Measurements from ENCODE around the gene TLX2.
A peak's percentile ranks its signal among the peaks of the same experiment; 100 is the strongest.
"Not testable (repeated sequence)": the region's sequence is repeated elsewhere in the genome, so short reads cannot be mapped to it uniquely, and the experiment has no call there.

TLX2 gene

DNA sequence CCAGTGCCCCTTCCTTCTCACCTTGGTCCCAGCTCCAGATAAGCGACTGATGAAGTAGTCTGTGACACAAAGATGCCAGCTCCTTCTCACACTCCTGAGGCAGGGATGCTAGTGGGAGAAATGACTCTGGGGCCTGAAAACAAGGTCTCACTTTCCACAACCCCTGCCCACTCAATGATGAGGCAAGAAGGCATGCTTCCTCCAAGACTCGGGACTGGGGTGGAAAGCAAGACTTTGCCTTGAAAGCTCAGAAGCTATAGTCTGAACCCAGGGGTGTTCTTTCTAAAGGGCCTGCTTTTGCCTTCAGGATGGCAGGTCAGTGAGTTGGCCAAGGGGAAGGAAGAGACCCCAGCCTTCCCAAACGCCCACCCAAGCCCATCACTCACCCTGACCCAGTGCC lies 32.8 kb upstream of the TLX2 start:
- TF ChIP-seq, protein P1, sequence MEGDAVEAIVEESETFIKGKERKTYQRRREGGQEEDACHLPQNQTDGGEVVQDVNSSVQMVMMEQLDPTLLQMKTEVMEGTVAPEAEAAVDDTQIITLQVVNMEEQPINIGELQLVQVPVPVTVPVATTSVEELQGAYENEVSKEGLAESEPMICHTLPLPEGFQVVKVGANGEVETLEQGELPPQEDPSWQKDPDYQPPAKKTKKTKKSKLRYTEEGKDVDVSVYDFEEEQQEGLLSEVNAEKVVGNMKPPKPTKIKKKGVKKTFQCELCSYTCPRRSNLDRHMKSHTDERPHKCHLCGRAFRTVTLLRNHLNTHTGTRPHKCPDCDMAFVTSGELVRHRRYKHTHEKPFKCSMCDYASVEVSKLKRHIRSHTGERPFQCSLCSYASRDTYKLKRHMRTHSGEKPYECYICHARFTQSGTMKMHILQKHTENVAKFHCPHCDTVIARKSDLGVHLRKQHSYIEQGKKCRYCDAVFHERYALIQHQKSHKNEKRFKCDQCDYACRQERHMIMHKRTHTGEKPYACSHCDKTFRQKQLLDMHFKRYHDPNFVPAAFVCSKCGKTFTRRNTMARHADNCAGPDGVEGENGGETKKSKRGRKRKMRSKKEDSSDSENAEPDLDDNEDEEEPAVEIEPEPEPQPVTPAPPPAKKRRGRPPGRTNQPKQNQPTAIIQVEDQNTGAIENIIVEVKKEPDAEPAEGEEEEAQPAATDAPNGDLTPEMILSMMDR (IDR thresholded peaks at IDR 0.05): no peak
- H3K27ac ChIP-seq: no peak overlapping the region

DNA sequence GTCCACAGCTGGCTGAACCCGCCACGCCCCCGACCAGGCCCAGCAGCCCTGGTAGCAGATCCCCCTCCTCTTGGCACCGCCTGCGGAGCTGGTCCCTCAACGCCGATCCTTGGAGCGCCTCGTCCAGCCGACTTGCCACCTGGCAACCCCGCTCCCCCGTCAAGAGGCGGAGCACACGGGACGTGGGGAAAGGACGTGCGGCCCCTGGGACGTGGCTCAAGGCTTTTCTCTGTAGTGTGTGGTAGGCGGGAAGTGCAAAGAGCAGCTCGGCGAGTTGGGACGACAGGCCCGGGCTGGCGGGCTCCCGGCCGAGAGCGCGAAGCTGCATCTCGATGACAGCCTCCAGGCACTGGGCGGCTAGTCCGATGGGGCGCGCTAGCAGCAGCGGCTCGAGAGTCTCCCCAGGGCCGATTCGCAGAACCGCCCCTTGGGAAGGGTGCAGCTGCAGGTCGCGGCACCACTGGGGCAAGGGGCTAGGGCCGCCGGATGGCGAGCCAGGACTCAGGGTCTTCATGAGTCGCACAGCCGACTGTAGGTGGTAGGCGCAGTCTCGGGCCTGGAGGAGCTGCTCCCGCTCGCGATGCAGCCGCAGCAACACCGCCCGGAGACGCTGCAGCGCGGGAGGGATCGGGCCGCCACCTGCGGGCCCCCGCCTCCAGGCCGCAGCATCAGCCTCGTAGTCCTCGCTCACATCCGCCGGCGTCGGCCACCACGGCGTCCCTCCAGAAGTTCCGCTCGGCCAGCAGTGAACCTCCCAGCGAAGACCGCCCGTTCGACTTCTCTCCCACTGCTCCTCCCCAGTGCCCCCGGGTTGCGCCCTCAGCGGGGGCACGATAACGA lies 32.1 kb upstream of the TLX2 start:
- Histone ChIP-seq H3K27ac (peak overlapping the region; percentile 86 to 96), H3K4me3 (peak overlapping the region; percentile 80)
- TF ChIP-seq, protein P1 (IDR thresholded peaks at IDR 0.05): no peak
- DNase-seq (ENCODE audit: low spot score): no peak

More for the DNA sequence above, 32.8 kb upstream of the TLX2 start:
- DNase-seq (ENCODE audit: low spot score): no peak
- H3K4me3 ChIP-seq: peak overlapping the region; percentile 80

DNA sequence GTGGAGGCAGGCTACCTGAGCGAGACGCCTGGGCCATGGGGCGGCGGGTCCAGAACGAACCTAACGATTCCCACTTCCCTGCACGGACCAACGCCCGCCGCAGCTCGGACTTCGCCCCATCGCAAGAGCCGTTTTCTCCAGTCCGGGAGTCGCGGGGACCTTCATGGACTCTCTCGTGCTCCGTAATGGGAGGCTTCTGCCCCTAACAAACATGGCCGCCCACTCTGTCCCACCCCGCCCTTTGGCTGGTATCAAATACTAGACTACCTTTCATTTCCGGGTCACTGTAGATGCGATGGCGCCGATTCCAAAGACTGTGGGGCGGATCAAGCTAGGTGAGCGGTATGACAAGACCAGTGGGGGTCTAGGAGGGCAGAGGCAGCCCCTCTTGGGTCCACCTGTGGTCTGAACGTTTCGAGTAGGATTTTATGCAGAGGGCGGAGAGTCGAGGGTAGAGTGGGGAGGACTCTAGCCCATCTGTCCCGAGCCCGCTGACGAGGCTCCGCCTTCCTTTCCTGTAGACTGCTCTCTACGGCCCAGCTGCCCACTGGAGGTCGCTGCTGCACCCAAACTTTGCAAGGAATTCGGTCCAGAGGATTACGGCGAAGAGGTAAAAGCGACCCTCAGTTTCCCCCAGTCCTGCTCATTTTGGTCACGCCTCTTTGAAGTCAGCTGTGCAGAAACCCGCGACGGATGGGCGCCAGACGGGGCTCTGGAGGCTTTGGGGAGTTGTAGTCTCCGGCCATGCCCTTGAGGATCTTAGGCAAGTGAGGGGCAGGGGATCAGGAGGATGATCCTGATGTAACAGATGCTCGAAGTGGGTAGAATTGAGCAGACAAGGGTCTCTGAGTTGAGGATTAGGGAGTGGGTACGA lies 31.2 kb upstream of the TLX2 start, which contains the start of the genes CCDC142 and TTC31:
Gene CCDC142 (minus strand): TSS at position 198 of the 874 bp plus-strand sequence. CDS start 161 bp downstream, at position 37.
Gene TTC31 (plus strand): TSS at position 281 of the 874 bp plus-strand sequence. CDS start 15 bp downstream, at position 296.
- TF ChIP-seq, protein P1 (IDR thresholded peaks at IDR 0.05): peak; percentile 77
- peak within 1 kb of the TSS; percentile 80 for H3K4me3 ChIP-seq
- DNase-seq (ENCODE audit: low spot score): peak; percentile 97
- H3K27ac ChIP-seq: peak within 1 kb of the TSS; percentile 86 to 96

DNA sequence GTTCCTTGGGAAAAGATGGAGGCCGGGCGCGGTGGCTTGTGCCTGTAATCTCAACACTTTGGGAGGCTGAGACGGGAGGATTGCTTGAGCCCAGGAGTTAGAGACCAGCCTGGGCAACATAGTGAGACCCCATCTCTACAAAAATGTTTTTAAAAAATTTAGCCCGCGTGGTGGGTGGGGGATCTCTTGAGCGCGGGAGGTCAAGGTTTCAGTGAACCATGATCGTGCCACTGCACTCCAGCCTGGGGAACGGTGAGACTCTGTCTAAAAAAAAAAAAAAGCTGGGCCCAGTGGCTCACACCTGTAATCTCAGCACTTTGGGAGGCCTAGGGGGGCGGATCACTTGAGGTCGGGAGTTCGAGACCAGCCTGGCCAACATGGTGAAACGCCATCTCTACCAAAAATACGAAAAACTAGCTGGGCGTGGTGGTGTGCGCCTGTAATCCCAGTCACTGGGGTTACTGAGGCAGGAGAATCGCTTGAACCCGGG lies 30.5 kb upstream of the TLX2 start:
- H3K4me3 ChIP-seq: peak overlapping the region; percentile 80
- DNase-seq (ENCODE audit: low spot score): not testable (repeated sequence)
- H3K27ac ChIP-seq: peak overlapping the region; percentile 86 to 96

DNA sequence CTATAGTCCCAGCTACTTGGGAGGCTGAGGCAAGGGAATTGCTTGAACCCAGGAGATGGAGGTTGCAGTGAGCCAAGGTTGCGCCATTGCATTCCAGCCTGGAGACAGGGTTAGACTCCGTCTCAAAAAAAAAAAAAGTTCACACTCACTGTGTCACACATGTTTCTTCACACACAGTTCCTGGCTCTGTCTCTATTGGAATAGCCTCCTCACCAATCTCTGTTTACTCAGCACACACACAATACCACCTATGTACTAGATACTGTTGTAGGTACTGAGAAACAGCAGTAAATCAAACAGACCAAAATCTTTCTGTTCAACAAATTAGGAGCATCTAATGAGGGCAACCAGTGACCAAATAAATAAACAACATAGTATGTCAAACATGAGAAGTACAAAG lies 28.1 kb upstream of the TLX2 start:
- TF ChIP-seq, protein P1 (IDR thresholded peaks at IDR 0.05): no peak
- DNase-seq (ENCODE audit: low spot score): no peak
- Histone ChIP-seq H3K4me3 (no peak overlapping the region), H3K27ac (no peak overlapping the region)

DNA sequence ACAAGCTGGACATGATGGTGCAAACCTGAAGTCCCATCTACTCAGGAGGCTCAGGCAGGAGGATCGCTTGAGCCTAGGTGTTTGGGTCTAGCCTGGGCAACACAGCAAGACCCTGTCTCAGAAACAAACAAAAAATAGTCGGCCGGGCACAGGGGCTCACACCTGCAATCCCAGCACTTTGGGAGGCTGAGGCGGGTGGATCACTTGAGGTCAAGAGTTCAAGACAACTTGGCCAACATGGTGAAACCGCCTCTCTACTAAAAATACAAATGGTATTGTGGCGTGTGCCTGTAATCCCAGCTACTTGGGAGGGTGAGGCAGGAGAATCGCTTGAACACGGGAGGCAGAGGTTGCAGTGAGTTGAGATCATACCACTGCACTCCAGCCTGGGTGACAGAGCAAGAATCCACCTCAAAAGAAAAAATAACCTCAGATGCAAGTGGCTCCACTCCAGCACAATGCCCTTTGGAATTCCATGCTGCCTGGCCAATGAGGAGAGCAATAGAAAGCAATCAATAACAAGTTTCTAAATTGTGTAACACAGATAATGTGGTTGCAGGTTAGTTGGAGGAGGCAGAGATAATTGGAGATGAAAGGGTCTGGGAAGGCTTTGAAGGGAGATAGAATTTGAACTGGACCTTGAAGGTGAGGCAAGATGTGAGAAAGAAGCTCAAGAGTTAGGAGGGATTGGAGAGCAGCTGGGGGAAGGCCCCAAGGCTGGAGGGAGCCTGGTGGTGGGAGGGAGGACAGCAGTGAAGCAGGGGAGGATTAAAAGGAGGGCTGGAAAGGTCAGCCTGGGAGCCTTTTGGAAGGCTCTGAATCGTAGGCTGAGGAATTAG lies 25.4 kb upstream of the TLX2 start:
- no peak for DNase-seq (ENCODE audit: low spot score)
- TF ChIP-seq, protein P1 (IDR thresholded peaks at IDR 0.05): no peak
- Histone ChIP-seq H3K27ac (no peak overlapping the region), H3K4me3 (no peak overlapping the region)
